Tibial artery (tissue), 4 donors: ENCODE results near the gene KIF26B.

ENCODE experiments used
- DNase-seq, 2 donors: peaks; one replicate each; pipeline ENCODE4 v3.0.0-alpha.2; 2019
- H3K27ac ChIP-seq, 2 donors: fragments of 200-600 bp; sonication (generic) in 1 of 2; 1 replicate in 1 of 2; 2 replicates in 1 of 2; pipeline ENCODE4 v1.5.1; 2018 to 2019; ENCODE audit warnings: mild to moderate bottlenecking in 1 of 2
- H3K27me3 ChIP-seq, 2 donors: fragments of 200-600 bp; sonication (generic) in 1 of 2; one replicate each; pipeline versions ENCODE4 v1.5.1 to v1.6.0; 2016 to 2019
- H3K36me3 ChIP-seq, 3 donors: fragments of 200-600 bp; sonication (generic) in 2 of 3; one replicate each; pipeline ENCODE4 v1.5.1; 2016 to 2019; ENCODE audit warnings: mild to moderate bottlenecking in 2 of 3
- H3K4me1 ChIP-seq, 4 donors: fragments of 200-600 bp; sonication (generic) in 2 of 4; 1 replicate in 3 of 4; 2 replicates in 1 of 4; pipeline ENCODE4 v1.5.1; 2016 to 2019
- H3K4me3 ChIP-seq, 2 donors: fragments of 200-600 bp; sonication (generic) in 1 of 2; 1 replicate in 1 of 2; 2 replicates in 1 of 2; pipeline ENCODE4 v1.5.1; 2018 to 2019; ENCODE audit warnings: mild to moderate bottlenecking in 2 of 2
- H3K9me3 ChIP-seq, 3 donors: fragments of 200-600 bp; sonication (generic) in 1 of 3; one replicate each; pipeline ENCODE4 v1.5.1; 2016 to 2019
- intact Hi-C: fragments of 100-400 bp; cut with DNase I; formaldehyde crosslinking; loops from one replicate; pipeline ENCODE4 v1.15.0; 2023; ENCODE audit warnings: low total_unique reads
- TF ChIP-seq, protein P1 (sequence below), 2 experiments: fragments of 200-600 bp in 1 of 2; fragments of 450-650 bp in 1 of 2; IDR thresholded peaks; one replicate each; pipeline ENCODE4 v1.5.1; 2017 to 2019; ENCODE audit warnings: antibody characterized with exemption in 2 of 2, mild to moderate bottlenecking in 1 of 2, moderate library complexity in 1 of 2

Gene KIF26B

DNA sequence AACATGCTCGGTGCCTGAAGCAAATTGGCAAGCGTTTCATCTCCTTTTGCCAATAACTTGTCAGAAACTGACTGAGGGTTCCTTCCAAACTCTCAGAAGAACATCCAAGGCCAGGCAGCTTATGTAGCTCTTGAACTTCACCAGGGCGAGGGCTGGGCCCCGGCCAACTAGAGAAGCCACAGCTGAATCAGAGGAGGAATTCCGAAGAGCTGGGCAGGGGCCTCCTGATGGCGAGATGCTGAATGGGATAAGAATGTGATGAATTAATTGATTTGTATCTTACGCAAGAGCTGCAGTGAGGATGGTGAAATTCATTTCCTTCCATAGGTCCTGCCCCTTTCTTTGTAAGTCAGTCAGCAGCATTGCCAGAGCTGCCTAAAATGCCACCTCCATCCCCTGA, 345.8 kb downstream of the KIF26B start:
- TF ChIP-seq, protein P1, sequence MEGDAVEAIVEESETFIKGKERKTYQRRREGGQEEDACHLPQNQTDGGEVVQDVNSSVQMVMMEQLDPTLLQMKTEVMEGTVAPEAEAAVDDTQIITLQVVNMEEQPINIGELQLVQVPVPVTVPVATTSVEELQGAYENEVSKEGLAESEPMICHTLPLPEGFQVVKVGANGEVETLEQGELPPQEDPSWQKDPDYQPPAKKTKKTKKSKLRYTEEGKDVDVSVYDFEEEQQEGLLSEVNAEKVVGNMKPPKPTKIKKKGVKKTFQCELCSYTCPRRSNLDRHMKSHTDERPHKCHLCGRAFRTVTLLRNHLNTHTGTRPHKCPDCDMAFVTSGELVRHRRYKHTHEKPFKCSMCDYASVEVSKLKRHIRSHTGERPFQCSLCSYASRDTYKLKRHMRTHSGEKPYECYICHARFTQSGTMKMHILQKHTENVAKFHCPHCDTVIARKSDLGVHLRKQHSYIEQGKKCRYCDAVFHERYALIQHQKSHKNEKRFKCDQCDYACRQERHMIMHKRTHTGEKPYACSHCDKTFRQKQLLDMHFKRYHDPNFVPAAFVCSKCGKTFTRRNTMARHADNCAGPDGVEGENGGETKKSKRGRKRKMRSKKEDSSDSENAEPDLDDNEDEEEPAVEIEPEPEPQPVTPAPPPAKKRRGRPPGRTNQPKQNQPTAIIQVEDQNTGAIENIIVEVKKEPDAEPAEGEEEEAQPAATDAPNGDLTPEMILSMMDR (IDR thresholded peaks at IDR 0.05) = no peak
- Histone ChIP-seq H3K27ac (no peak overlapping the region), H3K4me1 (no peaks in the 10 kb centered on the region), H3K27me3 (no peaks in the 10 kb centered on the region), H3K36me3 (no peaks in the 10 kb centered on the region), H3K9me3 (no peaks in the 10 kb centered on the region), H3K4me3 (no peak overlapping the region)
- DNase-seq = no peak
- intact Hi-C loops = no loop called here

DNA sequence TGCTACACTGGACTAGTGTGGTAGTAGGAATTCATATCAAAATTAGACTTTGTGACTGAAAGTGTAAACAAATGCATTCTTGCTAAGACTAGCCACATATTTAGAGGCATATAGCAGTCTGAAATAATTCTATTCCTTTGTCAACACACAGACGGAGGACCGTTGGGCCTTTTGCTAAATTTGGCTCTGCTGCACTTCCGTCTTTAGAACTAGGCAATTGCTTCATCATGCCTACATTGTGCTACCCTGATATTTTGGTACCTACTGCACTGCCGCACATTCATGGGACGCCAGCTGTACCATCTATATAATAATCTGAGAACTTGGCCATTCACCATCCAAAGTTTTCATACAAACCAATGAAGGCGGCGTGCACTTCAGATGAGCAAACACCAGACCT, 346.8 kb downstream of the KIF26B start:
- no peak for DNase-seq
- Histone ChIP-seq H3K9me3 (no peaks in the 10 kb centered on the region), H3K4me1 (no peaks in the 10 kb centered on the region), H3K27me3 (no peaks in the 10 kb centered on the region), H3K4me3 (no peak overlapping the region), H3K36me3 (no peaks in the 10 kb centered on the region), H3K27ac (no peak overlapping the region)
- TF ChIP-seq, protein P1 (IDR thresholded peaks at IDR 0.05) = no peak
- intact Hi-C loops = no loop called here

DNA sequence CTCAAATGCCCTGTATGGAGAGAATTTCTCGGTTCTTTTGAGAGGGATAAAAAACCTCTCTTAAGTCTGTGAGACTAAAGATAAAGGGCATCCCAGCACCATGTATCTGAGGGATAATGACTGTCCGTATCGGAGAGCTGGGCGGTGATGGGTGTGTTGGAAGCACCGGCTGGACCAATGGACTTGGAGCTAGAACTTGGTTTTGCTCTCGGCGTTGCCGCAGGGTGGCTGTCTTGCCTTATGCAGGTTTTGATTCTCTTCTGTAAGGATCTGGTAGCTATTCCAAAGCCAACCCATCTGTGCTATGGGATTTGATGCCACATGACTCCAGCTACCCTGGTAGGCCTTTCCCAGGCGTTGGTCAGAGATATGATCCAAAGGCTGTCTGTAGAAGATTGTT, 348.8 kb downstream of the KIF26B start:
- no peaks in the 10 kb centered on the region for H3K27me3 ChIP-seq
- H3K27ac ChIP-seq = no peak overlapping the region
- no peak for DNase-seq
- H3K9me3 ChIP-seq = no peaks in the 10 kb centered on the region
- intact Hi-C loops = no loop called here
- no peak overlapping the region for H3K4me3 ChIP-seq
- H3K4me1 ChIP-seq = no peaks in the 10 kb centered on the region
- TF ChIP-seq, protein P1 (IDR thresholded peaks at IDR 0.05) = no peak
- no peaks in the 10 kb centered on the region for H3K36me3 ChIP-seq

DNA sequence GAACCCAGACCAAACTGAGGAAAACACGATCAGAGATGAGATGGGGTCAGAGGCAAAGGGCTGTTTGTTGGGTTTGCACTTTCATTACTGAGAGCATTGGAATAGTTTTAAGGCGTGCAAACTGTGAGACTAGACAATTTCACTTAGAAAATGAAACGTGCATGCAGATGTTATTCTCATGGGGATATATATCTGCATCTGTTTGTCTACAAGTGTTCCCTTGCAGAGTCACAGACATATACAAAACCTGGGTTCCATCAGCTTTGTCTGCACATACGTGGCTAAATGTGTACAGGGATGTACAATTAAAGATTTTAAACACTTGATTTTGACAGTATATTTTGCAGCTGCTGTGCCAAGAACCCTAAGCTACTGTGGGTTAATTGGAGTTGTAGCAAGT, 355.4 kb downstream of the KIF26B start:
- intact Hi-C loops = no loop called here
- H3K9me3 ChIP-seq = no peaks in the 10 kb centered on the region
- H3K36me3 ChIP-seq = no peaks in the 10 kb centered on the region
- no peak overlapping the region for H3K27ac ChIP-seq
- no peak for DNase-seq
- H3K4me1 ChIP-seq = no peaks in the 10 kb centered on the region
- TF ChIP-seq, protein P1 (IDR thresholded peaks at IDR 0.05) = no peak
- H3K27me3 ChIP-seq = no peaks in the 10 kb centered on the region
- no peak overlapping the region for H3K4me3 ChIP-seq

DNA sequence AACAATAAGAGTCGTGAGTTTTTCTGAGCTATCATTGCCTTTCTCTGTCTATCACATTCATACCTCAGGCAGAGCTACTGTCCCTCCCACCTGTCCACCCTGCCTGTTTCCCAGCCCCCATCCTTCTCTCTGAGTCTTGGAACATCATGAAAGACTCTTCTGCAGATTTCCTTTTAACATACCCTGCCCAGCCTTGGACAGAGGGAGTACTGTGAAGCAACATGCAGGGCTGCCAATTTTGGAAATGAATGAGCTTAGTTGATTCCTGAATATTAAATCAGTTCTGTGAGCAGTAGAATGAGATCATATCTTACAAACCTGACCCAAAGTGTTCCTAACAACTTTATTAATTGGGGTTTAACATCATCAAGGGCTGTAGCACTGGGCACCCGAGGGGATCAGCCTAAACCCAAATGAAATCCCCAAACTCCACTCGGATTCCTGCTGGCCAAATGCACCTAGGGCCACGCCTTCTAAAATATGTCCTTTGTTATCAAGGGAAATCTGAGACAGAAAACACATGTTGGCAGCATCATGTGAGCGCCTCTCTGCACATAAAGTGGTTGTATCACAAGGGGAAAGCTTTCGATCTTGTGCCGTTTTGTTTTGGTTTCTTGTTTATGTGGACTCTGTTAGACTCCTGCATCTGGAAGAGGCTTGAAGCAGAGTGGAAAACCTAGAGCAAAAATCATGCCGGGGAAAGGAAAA, 357.6 kb downstream of the KIF26B start:
- Histone ChIP-seq H3K36me3 (no peaks in the 10 kb centered on the region), H3K4me1 (no peaks in the 10 kb centered on the region), H3K9me3 (no peaks in the 10 kb centered on the region), H3K4me3 (no peak overlapping the region), H3K27ac (no peak overlapping the region), H3K27me3 (no peaks in the 10 kb centered on the region)
- TF ChIP-seq, protein P1 (IDR thresholded peaks at IDR 0.05) = no peak
- DNase-seq = no peak
- intact Hi-C loops = no loop called here
